Muscle layer of colon (tissue), 2 donors: Measurements from ENCODE around the gene LRRTM3.

Source experiments
- H3K27ac ChIP-seq: one replicate; pipeline ENCODE4 v1.7.0; 2013; ENCODE audit warnings: low read depth, mild to moderate bottlenecking, low read length, moderate library complexity
- H3K27me3 ChIP-seq, 2 donors: one replicate each; pipeline ENCODE4 v1.7.0; 2013; ENCODE audit warnings: low read length in 2 of 2, mild to moderate bottlenecking in 2 of 2; ENCODE audit not compliant: insufficient read depth in 2 of 2, control insufficient read depth in 1 of 2
- H3K36me3 ChIP-seq: one replicate; pipeline ENCODE4 v1.7.0; 2013; ENCODE audit warnings: mild to moderate bottlenecking, low read length; ENCODE audit not compliant: insufficient read depth
- H3K4me1 ChIP-seq: one replicate; pipeline ENCODE4 v1.7.0; 2013; ENCODE audit warnings: mild to moderate bottlenecking, low read length; ENCODE audit not compliant: insufficient read depth
- H3K4me3 ChIP-seq, 2 donors: one replicate each; pipeline ENCODE4 v1.7.0; 2013; ENCODE audit warnings: low read length in 2 of 2, low read depth in 1 of 2, mild to moderate bottlenecking in 1 of 2, moderate library complexity in 1 of 2
- H3K9ac ChIP-seq: one replicate; pipeline ENCODE4 v1.7.0; 2013; ENCODE audit warnings: low read length
- H3K9me3 ChIP-seq: one replicate; pipeline ENCODE4 v1.7.0; 2013; ENCODE audit warnings: mild to moderate bottlenecking, low read length
- donor health status: abdominal sarcoma.
- donor health status: Adenocarcinoma of cecum.

Gene LRRTM3

DNA sequence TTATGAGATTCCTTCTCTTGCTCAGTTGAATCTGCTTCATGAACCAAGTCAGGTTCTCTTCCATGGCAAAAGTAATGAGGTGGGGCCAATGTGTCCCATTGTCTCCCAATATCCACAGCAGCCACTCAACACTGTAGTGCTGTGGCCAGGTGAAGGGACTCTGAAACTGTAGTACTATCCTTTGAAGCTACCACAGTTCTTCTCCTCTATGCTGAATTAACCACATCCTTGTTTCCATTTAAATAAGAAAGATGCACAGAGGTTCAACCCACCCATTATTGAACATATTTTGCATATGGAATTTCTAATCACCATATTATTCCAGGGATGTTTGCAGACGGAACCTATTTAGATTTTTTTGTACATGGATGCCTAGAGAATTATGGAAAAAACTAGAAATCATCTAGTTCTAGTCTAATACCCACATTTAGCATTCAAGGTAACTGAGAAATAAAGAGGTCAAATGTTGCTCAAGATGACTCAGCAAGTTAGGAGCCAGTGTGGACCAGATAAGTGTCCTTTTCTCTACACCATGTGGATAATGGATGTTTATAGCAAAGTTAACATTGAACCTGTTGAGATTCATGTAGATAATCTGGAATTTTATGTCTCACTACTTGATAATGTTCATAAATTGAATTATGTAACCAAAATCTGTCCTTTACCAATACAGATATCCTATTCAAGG lies 64.5 kb downstream of the LRRTM3 start:
- H3K4me1 ChIP-seq = no peaks in the 10 kb centered on the region
- H3K27ac ChIP-seq = no peak overlapping the region
- H3K9ac ChIP-seq = no peak overlapping the region
- H3K9me3 ChIP-seq = no peaks in the 10 kb centered on the region
- no peaks in the 10 kb centered on the region for H3K27me3 ChIP-seq
- no peak overlapping the region for H3K4me3 ChIP-seq
- no peaks in the 10 kb centered on the region for H3K36me3 ChIP-seq

- Histone ChIP-seq H3K27me3 (no peaks in the 10 kb centered on the region), H3K27ac (no peak overlapping the region), H3K36me3 (no peaks in the 10 kb centered on the region), H3K4me1 (no peaks in the 10 kb centered on the region), H3K4me3 (no peak overlapping the region), H3K9ac (no peak overlapping the region), H3K9me3 (no peaks in the 10 kb centered on the region)
Observed at GRCh38 chr10:66996996-66997395, 71.2 kb downstream of the LRRTM3 start.

DNA sequence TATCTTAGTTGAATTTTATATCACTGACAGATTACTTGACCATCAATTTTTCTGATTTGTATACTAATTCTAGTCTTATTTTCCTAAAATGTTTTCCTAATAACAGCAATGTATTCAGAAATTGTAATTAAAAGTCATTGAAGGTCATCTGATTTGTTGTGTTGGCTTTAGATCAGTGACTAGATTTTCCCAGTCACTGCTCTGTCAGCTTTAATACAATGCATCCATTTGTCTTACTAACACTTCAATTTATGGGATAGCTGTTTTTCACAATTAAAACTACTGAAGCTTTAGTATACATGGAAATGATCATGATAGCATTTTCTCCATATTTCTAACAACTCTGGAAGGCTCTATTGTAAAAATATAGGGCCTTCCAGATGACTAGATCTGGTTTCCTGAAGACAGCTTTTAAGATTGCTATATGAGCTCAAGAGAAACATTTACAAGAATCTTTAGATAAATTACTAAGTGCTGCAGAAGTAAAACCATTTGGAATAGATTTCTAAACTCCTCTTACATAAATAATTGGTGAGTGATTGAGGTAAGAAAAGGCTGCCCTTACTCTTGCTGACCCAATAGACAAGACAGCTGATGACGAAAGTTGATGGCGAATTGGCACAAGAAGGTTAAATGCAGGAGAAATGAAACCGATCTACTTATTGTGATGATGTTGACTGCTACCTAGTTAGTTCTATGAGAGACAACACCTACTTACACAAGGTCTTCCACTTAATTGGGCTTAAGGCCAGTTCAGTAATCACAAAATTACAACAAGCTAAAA lies 74.1 kb downstream of the LRRTM3 start:
- no peak overlapping the region for H3K9ac ChIP-seq
- H3K27me3 ChIP-seq = no peaks in the 10 kb centered on the region
- no peak overlapping the region for H3K4me3 ChIP-seq
- no peaks in the 10 kb centered on the region for H3K36me3 ChIP-seq
- H3K4me1 ChIP-seq = no peaks in the 10 kb centered on the region
- no peak overlapping the region for H3K27ac ChIP-seq
- no peaks in the 10 kb centered on the region for H3K9me3 ChIP-seq

DNA sequence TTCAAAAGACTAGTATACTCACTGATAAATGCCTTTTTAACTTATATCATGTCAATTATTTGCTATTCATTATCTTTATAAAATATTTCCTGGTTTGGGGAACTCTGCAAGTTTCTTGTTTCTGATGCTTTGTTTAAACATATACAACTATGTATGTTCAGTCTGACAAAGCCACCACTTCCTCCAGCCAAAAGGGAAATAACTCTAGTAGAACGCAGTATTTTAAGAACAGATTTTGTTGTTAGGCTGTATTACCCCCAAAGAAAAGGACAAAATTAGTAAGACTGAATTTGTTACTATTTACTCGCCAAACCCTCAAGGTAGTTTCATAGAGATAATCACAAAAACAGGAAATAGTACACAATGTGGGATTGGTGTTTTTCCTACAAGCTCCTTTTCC lies 78.9 kb downstream of the LRRTM3 start:
- no peak overlapping the region for H3K4me3 ChIP-seq
- H3K9me3 ChIP-seq = no peaks in the 10 kb centered on the region
- H3K4me1 ChIP-seq = no peaks in the 10 kb centered on the region
- H3K36me3 ChIP-seq = no peaks in the 10 kb centered on the region
- H3K27ac ChIP-seq = no peak overlapping the region
- no peaks in the 10 kb centered on the region for H3K27me3 ChIP-seq
- H3K9ac ChIP-seq = no peak overlapping the region

GRCh38 chr10:67005981-67006380 lies 80.1 kb downstream of the LRRTM3 start:
- H3K4me3 ChIP-seq = no peak overlapping the region
- no peaks in the 10 kb centered on the region for H3K4me1 ChIP-seq
- no peaks in the 10 kb centered on the region for H3K9me3 ChIP-seq
- H3K9ac ChIP-seq = no peak overlapping the region
- H3K27ac ChIP-seq = no peak overlapping the region
- no peaks in the 10 kb centered on the region for H3K36me3 ChIP-seq
- H3K27me3 ChIP-seq = no peaks in the 10 kb centered on the region

- Histone ChIP-seq H3K4me3 (no peak overlapping the region), H3K9me3 (no peaks in the 10 kb centered on the region), H3K27me3 (no peaks in the 10 kb centered on the region), H3K27ac (no peak overlapping the region), H3K4me1 (no peaks in the 10 kb centered on the region), H3K9ac (no peak overlapping the region), H3K36me3 (no peaks in the 10 kb centered on the region)
Observed at GRCh38 chr10:67011480-67011879, 85.6 kb downstream of the LRRTM3 start.

- Histone ChIP-seq H3K36me3 (no peaks in the 10 kb centered on the region), H3K9me3 (no peaks in the 10 kb centered on the region), H3K9ac (no peak overlapping the region), H3K27me3 (no peaks in the 10 kb centered on the region), H3K4me3 (no peak overlapping the region), H3K27ac (no peak overlapping the region), H3K4me1 (no peaks in the 10 kb centered on the region)
Observed at GRCh38 chr10:67011981-67012380, 86.1 kb downstream of the LRRTM3 start.

- no peaks in the 10 kb centered on the region for H3K27me3 ChIP-seq
- H3K4me3 ChIP-seq = no peak overlapping the region
- H3K4me1 ChIP-seq = no peaks in the 10 kb centered on the region
- no peak overlapping the region for H3K9ac ChIP-seq
- H3K27ac ChIP-seq = no peak overlapping the region
- H3K9me3 ChIP-seq = no peaks in the 10 kb centered on the region
- H3K36me3 ChIP-seq = no peaks in the 10 kb centered on the region
Observed at GRCh38 chr10:67015225-67015624, 89.4 kb downstream of the LRRTM3 start.

DNA sequence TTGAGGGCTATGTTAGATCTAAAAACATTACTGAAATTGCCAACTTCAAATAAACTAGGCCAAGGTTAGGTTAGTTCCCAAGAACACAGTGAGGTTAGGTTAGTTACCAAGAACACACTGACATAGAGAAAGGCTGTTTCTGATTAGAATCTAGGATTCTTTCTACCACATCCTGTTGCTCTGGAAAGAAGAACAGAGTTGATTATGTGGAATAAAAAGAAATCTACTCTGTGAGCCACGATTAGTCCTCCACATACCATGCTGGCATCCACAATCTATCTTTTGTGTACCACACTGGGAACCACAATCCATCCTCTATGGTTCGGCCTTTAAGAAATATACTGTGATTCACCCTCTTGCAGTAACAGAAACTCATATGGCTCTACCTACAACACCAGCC lies 91.4 kb downstream of the LRRTM3 start:
- Histone ChIP-seq H3K9ac (no peak overlapping the region), H3K27ac (no peak overlapping the region), H3K27me3 (no peaks in the 10 kb centered on the region), H3K4me3 (no peak overlapping the region), H3K36me3 (no peaks in the 10 kb centered on the region), H3K4me1 (no peaks in the 10 kb centered on the region), H3K9me3 (no peaks in the 10 kb centered on the region)

GRCh38 chr10:67022099-67022498 lies 96.3 kb downstream of the LRRTM3 start:
- Histone ChIP-seq H3K9ac (no peak overlapping the region), H3K36me3 (no peaks in the 10 kb centered on the region), H3K4me3 (no peak overlapping the region), H3K27me3 (no peaks in the 10 kb centered on the region), H3K4me1 (no peaks in the 10 kb centered on the region), H3K9me3 (no peaks in the 10 kb centered on the region), H3K27ac (no peak overlapping the region)

DNA sequence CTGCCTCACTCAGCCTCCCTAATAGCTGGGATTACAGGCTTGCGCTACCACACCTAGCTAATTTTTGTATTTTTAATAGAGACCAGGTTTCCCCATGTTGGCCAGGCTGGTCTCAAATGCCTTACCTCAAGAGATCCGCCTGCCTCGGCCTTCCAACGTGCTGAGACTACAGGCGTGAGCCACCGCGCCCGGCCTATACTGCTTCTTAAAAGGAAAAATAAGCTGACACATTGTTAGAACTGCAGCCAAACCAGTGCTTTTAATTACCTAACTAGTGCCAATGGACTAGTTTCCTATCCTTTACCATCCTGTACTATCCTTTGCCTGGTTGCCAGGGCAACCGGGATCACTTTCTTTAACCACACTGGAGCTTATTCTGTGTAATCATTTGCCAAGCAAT lies 108.0 kb downstream of the LRRTM3 start:
- Histone ChIP-seq H3K4me1 (no peaks in the 10 kb centered on the region), H3K36me3 (no peaks in the 10 kb centered on the region), H3K9ac (no peak overlapping the region), H3K27me3 (no peaks in the 10 kb centered on the region), H3K27ac (no peak overlapping the region), H3K4me3 (no peak overlapping the region), H3K9me3 (no peaks in the 10 kb centered on the region)

GRCh38 chr10:67036808-67037207 lies 111.0 kb downstream of the LRRTM3 start:
- no peak overlapping the region for H3K9ac ChIP-seq
- H3K27me3 ChIP-seq = no peaks in the 10 kb centered on the region
- H3K36me3 ChIP-seq = no peaks in the 10 kb centered on the region
- H3K9me3 ChIP-seq = no peaks in the 10 kb centered on the region
- no peak overlapping the region for H3K4me3 ChIP-seq
- no peak overlapping the region for H3K27ac ChIP-seq
- no peaks in the 10 kb centered on the region for H3K4me1 ChIP-seq
